Nucleus accumbens (tissue), 56 donors: ENCODE data around the gene METTL22.

Experiments used
- DNase-seq, 56 donors: peaks; one replicate each; lab custom pipeline; 2025; lab: John Stamatoyannopoulos, UW

The METTL22 gene, protein sequence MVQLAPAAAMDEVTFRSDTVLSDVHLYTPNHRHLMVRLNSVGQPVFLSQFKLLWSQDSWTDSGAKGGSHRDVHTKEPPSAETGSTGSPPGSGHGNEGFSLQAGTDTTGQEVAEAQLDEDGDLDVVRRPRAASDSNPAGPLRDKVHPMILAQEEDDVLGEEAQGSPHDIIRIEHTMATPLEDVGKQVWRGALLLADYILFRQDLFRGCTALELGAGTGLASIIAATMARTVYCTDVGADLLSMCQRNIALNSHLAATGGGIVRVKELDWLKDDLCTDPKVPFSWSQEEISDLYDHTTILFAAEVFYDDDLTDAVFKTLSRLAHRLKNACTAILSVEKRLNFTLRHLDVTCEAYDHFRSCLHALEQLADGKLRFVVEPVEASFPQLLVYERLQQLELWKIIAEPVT

GRCh38 chr16:8621572-8622314 lies at the start of gene METTL22:
Gene METTL22, plus strand, starts transcription at chr16:8621698. Its CDS starts 3,968 bp downstream, at chr16:8625666.
- DNase-seq: peak; percentile 20 to 92 (median 76)

DNA sequence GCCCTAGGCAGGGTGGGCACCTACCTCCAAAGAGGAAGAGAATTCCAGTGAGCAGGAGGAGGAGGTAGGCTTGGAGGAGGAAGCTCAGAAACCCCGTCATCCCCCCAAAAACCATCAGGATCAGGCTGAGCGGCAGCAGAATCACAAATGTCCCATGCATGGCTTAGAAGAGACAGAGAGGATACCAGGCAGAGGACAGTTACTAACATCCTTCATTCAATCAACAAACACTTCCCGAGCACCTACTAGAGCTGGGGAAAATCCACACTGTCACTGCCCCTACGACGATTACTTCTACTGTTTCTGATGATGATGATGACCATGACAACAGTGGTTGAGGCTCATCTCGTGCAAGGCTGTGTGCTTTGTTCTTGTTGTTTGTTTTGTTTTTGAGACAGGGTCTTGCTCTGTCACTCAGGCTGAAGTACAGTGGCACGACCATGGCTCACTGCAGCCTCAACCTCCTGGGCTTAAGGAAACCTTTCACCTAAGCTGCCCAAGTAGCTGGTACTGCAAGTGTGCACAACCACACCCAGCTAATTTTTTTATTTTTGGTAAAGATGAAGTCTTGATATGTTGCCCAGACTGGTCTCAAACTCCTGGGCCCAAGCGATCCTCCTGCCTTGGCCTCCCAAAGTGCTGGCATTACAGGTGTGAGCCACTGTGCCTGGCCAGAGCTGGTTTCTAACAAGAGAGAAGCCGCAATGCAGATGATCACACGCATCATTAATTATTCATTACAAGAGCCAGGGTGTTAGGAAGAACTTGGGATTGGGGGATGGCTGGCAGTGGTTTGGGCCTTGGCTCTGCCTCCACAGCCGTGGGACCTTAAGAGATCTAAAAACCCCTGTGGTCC lies 49.2 kb upstream of the METTL22 start:
- DNase-seq: no peak

DNA sequence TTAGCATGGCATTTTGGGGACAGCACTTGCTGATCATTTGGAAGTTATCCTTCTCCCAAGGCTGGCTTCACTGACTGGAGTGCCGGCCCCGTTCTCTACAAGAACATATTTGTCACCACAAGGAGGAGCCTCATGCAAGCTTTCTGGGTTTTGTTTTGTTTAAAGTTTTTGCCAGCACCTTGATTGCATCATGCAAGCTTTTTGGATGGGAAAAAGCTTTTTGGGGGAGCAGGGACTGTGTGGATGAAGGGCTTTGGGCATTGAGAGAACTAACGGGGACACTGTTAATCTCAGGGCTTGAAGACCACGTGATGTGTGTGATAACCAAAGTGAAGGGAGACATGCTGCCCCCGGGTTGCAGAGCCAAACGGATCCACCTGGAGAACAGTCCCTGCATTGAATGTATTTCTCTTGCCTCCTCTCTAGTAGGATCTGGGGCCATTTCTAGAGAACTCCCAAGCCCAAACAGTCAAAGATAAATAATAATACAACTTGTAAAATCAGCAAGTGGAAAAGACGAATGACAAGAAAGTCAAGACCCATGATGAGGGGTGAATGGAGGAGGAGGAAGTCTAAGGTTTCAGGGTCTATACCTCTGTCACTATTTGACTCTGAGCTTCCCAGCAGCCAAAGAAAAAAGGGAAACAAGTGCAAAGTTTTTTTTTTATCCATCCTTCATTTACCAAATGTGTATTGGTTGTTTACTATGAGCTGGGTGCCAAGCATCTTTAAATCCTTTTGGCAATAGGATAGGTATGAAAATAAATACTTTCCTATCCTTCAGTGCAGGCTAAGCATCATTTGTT lies 48.4 kb upstream of the METTL22 start:
- peak in 5 of 56 donors; percentile 1 to 28 (median 15) for DNase-seq

GRCh38 chr16:8575399-8575798 lies 46.1 kb upstream of the METTL22 start:
- DNase-seq: no peak

DNA sequence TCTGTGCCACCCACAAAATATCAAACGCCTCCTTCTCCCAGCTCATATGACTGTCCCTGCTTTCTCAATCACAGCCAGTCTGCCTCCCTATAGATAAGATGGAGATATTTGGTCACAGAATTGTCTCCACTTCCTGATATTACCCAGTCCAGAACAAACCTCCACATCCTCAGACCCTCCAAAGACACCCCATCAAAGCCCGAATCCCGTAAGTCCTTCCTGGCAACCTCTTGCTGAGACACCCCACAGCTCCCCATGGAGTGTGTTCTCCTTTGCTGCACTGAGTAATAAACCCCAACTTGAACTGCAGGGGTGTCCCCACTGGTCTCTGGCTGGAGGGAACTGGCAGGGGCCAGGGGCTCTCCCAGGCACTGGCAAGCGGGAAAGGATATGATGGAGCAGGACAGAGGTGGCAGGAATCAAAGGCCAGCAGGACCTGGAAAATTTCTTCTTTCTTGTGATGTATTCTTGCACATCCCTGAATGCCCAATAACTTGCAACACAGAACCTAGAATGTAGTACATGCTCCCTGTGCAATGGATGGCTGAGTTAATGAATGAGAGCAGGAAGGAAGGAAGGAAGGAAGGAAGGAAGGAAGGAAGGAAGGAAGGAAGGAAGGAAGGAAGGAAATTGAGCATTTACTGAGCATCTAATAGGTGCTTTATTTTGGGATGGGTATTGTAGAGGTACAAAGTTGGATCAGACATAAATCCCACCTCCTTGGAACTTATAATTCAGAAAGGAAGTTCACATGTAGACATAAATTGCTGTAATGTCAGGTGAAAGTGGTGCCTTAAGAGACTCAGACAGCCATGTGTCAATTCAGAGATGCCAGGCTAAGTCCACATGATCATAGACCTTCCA lies 45.1 kb upstream of the METTL22 start:
- DNase-seq: no peak

DNA sequence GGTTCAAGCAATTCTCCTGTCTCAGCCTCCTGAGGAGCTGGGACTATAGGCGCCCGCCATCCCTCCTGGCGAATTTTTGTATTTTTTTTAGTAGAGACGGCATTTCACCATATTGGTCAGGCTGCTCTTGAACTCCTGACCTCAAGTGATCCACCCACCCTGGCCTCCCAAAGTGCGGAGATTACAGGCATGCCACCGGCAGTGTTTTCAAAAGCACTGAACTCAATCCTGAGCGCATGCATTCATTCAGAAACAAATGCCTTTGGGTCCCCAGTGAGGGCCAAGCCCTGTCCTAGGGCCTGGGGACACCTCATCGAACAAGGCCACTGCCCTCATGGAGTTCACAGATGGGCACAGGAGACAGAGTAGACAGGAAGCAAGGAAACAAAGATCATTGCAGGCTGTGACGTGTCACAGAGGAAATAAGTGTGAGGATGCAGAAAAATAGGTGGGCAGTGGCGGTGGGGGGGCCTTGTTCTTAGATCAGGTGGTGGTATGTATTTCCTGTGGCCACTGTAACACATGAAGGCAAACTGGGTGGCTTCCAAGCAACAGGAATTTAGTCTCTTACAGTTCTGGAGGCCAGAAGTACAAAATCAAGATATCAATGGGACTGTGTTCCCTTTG lies 43.7 kb upstream of the METTL22 start:
- no peak for DNase-seq

DNA sequence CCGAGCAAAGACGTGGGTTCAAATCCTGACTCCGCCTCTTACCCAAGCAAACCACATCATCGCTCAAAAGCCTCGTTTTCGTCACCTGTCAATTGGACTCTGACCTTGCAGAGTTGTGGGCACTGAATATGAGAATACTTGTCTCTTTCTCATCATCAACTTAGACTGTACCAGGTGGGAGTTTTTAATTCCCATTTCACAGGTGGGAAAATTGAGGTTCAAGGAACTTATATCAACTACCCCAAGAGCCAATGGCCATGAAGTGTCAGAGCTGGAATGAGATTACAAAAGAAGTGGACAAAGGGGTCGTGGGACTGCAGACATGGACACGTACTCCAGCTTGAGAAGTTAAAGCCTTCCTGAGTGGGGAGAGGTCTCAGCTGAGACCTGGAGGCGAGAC lies 41.9 kb upstream of the METTL22 start:
- no peak for DNase-seq

DNA sequence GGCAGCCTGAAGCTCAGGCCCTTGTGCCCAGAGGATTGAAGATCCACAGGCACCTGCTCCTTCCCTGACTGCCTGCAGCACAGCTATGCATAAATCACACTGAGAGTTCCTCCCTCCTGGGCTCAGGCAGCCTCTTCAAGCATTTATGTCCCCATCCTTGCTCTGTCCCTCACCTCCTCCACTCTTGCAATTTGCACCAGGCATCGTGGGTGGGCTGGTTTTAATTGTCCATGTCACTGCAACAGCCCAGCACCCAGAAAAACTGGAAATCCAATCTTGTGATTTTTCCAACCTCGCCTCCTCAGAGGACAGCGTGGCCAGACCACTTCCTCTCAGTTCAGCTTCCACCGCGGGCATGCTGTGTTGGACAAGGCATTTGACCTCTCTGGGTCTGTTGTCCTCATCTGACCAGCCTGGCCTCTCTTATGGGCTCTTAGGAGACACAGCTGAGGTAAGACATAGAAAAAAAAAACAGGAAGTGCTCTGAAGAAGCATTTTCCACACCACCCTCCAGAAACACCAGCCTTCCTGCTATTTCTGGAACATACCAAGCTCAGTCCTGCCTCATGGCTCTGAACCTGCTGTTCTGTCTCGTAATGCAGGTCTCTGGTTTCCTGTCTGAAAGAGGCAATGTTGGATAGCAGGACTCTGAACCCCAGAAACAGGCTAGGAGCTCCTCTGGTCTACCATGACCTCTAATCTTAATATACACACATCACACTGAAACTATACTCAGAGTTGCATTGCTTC lies 39.5 kb upstream of the METTL22 start:
- peak in 2 of 56 donors; percentile 5 to 13 for DNase-seq

DNA sequence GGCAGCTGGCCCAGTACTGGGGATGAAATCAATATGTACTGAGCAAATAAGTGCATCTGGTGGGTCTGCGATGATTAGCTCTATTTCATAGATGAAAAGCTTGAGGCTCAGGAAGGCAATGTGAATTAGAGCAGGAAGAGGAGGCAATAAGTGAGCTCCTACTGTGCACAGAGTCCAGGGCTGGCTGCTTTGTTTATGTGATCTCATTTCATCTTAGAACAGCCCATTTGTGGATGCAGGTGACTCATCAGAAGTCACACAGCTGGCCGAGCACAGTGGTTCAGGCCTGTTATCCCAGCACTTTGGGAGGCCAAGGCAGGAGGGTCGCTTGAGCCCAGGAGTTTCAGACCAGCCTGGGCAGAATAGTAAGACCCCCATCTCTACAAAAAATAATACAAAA lies 38.3 kb upstream of the METTL22 start:
- DNase-seq: no peak

- no peak for DNase-seq
These were observed 37.8 kb upstream of the METTL22 start for GRCh38 chr16:8583732-8584131.

- DNase-seq: no peak
These were observed 36.5 kb upstream of the METTL22 start for GRCh38 chr16:8585041-8585440.

- no peak for DNase-seq
These were observed 35.6 kb upstream of the METTL22 start for GRCh38 chr16:8585857-8586256.

- no peak for DNase-seq
These were observed 34.4 kb upstream of the METTL22 start for GRCh38 chr16:8587065-8587464.

DNA sequence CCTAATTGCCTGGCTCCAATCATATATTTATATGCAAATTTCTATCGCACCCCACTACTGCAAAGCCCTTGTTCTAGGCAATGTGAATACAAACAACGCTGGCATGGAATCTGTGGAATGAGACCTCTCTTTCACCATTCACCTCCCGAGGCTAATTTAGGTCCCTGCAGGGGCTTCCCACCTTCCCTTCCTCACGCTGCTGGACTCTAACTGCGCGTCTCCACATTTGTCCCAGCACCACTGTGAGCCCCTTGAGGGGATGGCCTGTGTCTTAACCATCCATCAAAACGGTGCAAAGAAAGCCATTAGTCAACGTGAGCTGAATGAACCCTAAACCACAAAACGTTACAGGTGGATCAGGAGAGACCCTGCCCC lies 32.8 kb upstream of the METTL22 start:
- no peak for DNase-seq

GRCh38 chr16:8589057-8589899 lies 32.2 kb upstream of the METTL22 start:
- no peak for DNase-seq

DNA sequence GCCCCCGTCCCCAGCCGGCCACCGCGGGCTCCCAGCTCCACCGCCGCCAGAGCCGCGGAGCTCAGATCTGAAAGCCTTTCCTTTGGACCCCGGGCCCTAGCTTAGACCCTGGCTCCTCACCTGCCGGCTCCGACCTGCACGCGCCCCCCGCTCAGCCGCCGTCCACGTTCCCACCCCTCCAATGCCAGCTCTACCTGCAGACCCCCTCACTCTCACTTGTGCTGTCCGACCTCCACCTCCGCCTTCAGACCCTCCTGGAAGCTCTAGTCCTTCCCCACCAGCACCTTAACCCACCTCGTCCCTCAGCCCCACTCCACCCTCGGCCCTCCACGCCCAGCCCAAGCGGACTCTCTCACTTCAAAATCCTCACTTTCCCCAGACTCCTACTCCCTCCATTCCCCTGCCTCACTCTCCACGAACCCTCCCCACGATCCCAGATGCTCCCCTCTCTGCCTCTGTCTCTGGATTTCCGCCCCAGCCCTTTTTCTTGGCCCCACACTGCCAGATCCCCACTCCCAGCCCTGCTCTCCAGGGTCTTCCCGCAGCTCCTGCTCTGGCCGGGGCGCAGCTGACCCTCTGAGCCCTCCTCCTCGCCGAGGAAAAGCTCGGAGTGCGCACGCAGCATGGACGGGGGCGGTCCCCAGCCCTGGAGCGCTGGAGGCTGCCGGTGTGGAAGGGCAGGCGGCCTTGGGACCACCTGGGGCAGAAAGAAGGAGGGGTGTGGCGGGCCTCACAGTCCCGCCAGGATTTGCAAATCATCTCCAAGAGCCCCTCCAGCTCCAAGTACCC lies 31.4 kb upstream of the METTL22 start, which contains the start of gene TMEM114:
TMEM114 (minus strand) TSS at position 612 of the 789 bp plus-strand sequence. CDS start 673 bp downstream, outside the sequence.
- DNase-seq: no peak
